Measurements from ENCODE around the gene FAM185A. TPM values are rescaled to one million over a fixed set of nuclear protein-coding genes. Genes with fewer than 3 reads are reported as not detected.
"Not testable (repeated sequence)": the region's sequence is repeated elsewhere in the genome, so short reads cannot be mapped to it uniquely, and the experiment has no call there.

Gene FAM185A
- total RNA-seq, result 10 to 100 TPM in 1 of 2 experiments, 1 to 10 TPM in 1; 9.8 to 10.8 TPM

- DNase-seq (peak; percentile 99), ATAC-seq (peak; percentile 99)
- H3K9me3 Mint-ChIP-seq (ENCODE audit: low read depth); H3K36me3 Mint-ChIP-seq; H3K27me3 Mint-ChIP-seq: not testable (repeated sequence)
- Mint-ChIP-seq H3K4me3 (peak within 1 kb of the TSS; percentile 89), H3K27ac (peak within 1 kb of the TSS; percentile 86), H3K4me1 (peaks cover 21% of the 10 kb centered on the region)
- CTCF ChIA-PET, result interaction anchor here (0.8 to 1.3 kb wide), 4 partner anchors 9 to 326 kb away, joined by 3 to 12 read pairs (median 4); partner anchors contain the start of genes ARMC10 and FBXL13
Measured at GRCh38 chr7:102748605-102749444, at the start of gene FAM185A. TSS of gene FAM185A (plus strand) at chr7:102748999. CDS start at chr7:102749208, 209 bp downstream.

GRCh38 chr7:102713011-102713690 lies 35.6 kb upstream of the FAM185A start:
- H3K9me3 Mint-ChIP-seq (ENCODE audit: low read depth); H3K36me3 Mint-ChIP-seq; CTCF ChIA-PET; H3K27me3 Mint-ChIP-seq: not testable (repeated sequence)
- H3K4me3 Mint-ChIP-seq, result peak overlapping the region; percentile 64
- peak; percentile 72 for DNase-seq
- H3K27ac Mint-ChIP-seq, result peak overlapping the region; percentile 98
- peaks cover 18% of the 10 kb centered on the region for H3K4me1 Mint-ChIP-seq
- ATAC-seq, result peak; percentile 74

- H3K9me3 Mint-ChIP-seq (ENCODE audit: low read depth); H3K36me3 Mint-ChIP-seq; CTCF ChIA-PET; DNase-seq; H3K27me3 Mint-ChIP-seq: not testable (repeated sequence)
- Mint-ChIP-seq H3K4me1 (peaks cover 18% of the 10 kb centered on the region), H3K4me3 (peak overlapping the region; percentile 64), H3K27ac (peak overlapping the region; percentile 98)
- peak; percentile 83 for ATAC-seq
Measured at GRCh38 chr7:102713691-102714080, 35.1 kb upstream of the FAM185A start.

- not testable (repeated sequence) for H3K27ac Mint-ChIP-seq
Measured at GRCh38 chr7:102714774-102715522, 33.9 kb upstream of the FAM185A start.

GRCh38 chr7:102715718-102716117 lies 33.1 kb upstream of the FAM185A start:
- H3K4me3 Mint-ChIP-seq; H3K36me3 Mint-ChIP-seq; H3K9me3 Mint-ChIP-seq (ENCODE audit: low read depth); H3K27me3 Mint-ChIP-seq; H3K27ac Mint-ChIP-seq; DNase-seq; CTCF ChIA-PET: not testable (repeated sequence)
- ATAC-seq, result peak; percentile 61
- peaks cover 18% of the 10 kb centered on the region for H3K4me1 Mint-ChIP-seq

More at GRCh38 chr7:102714774-102715522, 33.9 kb upstream of the FAM185A start:
- H3K9me3 Mint-ChIP-seq (ENCODE audit: low read depth); H3K27me3 Mint-ChIP-seq; H3K36me3 Mint-ChIP-seq; DNase-seq; H3K4me3 Mint-ChIP-seq; CTCF ChIA-PET; ATAC-seq: not testable (repeated sequence)
- H3K4me1 Mint-ChIP-seq, result peaks cover 18% of the 10 kb centered on the region

GRCh38 chr7:102718491-102718890 lies 30.3 kb upstream of the FAM185A start:
- H3K27me3 Mint-ChIP-seq; H3K36me3 Mint-ChIP-seq; H3K9me3 Mint-ChIP-seq (ENCODE audit: low read depth); CTCF ChIA-PET; H3K4me3 Mint-ChIP-seq; H3K4me1 Mint-ChIP-seq; ATAC-seq; DNase-seq; H3K27ac Mint-ChIP-seq: not testable (repeated sequence)

GRCh38 chr7:102726170-102726569 lies 22.6 kb upstream of the FAM185A start:
- peaks cover 16% of the 10 kb centered on the region for H3K27me3 Mint-ChIP-seq
- H3K4me1 Mint-ChIP-seq; H3K27ac Mint-ChIP-seq; H3K36me3 Mint-ChIP-seq; CTCF ChIA-PET; ATAC-seq; H3K4me3 Mint-ChIP-seq; DNase-seq; H3K9me3 Mint-ChIP-seq (ENCODE audit: low read depth): not testable (repeated sequence)

GRCh38 chr7:102729670-102730069 lies 19.1 kb upstream of the FAM185A start:
- H3K36me3 Mint-ChIP-seq, result not testable (repeated sequence)

GRCh38 chr7:102730431-102730830 lies 18.4 kb upstream of the FAM185A start:
- H3K4me1 Mint-ChIP-seq; ATAC-seq; DNase-seq; H3K27ac Mint-ChIP-seq; H3K4me3 Mint-ChIP-seq; H3K36me3 Mint-ChIP-seq; H3K9me3 Mint-ChIP-seq (ENCODE audit: low read depth); CTCF ChIA-PET: not testable (repeated sequence)
- peaks cover 23% of the 10 kb centered on the region for H3K27me3 Mint-ChIP-seq

More at GRCh38 chr7:102729670-102730069, 19.1 kb upstream of the FAM185A start:
- DNase-seq; H3K4me3 Mint-ChIP-seq; ATAC-seq; CTCF ChIA-PET; H3K27ac Mint-ChIP-seq; H3K4me1 Mint-ChIP-seq; H3K9me3 Mint-ChIP-seq (ENCODE audit: low read depth): not testable (repeated sequence)
- peaks cover 19% of the 10 kb centered on the region for H3K27me3 Mint-ChIP-seq

- H3K9me3 Mint-ChIP-seq (ENCODE audit: low read depth); CTCF ChIA-PET; H3K4me3 Mint-ChIP-seq; H3K36me3 Mint-ChIP-seq; H3K27me3 Mint-ChIP-seq; DNase-seq; H3K27ac Mint-ChIP-seq: not testable (repeated sequence)
- peak; percentile 60 for ATAC-seq
- H3K4me1 Mint-ChIP-seq, result peaks cover 18% of the 10 kb centered on the region
Measured at GRCh38 chr7:102742002-102742771, 6.6 kb upstream of the FAM185A start.

GRCh38 chr7:102743861-102744260 lies 4.9 kb upstream of the FAM185A start:
- CTCF ChIA-PET, DNase-seq: not testable (repeated sequence)

GRCh38 chr7:102745494-102746288 lies 3.1 kb upstream of the FAM185A start:
- peaks cover 34% of the 10 kb centered on the region for H3K4me1 Mint-ChIP-seq
- H3K27ac Mint-ChIP-seq; H3K36me3 Mint-ChIP-seq; ATAC-seq; CTCF ChIA-PET; H3K27me3 Mint-ChIP-seq; H3K9me3 Mint-ChIP-seq (ENCODE audit: low read depth); H3K4me3 Mint-ChIP-seq; DNase-seq: not testable (repeated sequence)

More at GRCh38 chr7:102743861-102744260, 4.9 kb upstream of the FAM185A start:
- ATAC-seq; H3K4me3 Mint-ChIP-seq; H3K9me3 Mint-ChIP-seq (ENCODE audit: low read depth); H3K27me3 Mint-ChIP-seq; H3K36me3 Mint-ChIP-seq; H3K27ac Mint-ChIP-seq: not testable (repeated sequence)
- H3K4me1 Mint-ChIP-seq, result peaks cover 26% of the 10 kb centered on the region
